Aorta (tissue), 5 donors: ENCODE results near the gene PDE1C. TPM values are rescaled to one million over a fixed set of nuclear protein-coding genes. Genes with fewer than 3 reads are reported as not detected.

Experiments
- ATAC-seq: fragments of 200-7000 bp; cut with Tn5 transposase; one replicate; pipeline ENCODE4 v1.9.1; 2022; ENCODE audit warnings: moderate library complexity; ENCODE audit not compliant: low FRiP score
- DNase-seq, 2 donors: peaks; one replicate each; pipeline ENCODE4 v3.0.0-alpha.2; 2020
- H3K27ac ChIP-seq, 2 donors: one replicate each; pipeline ENCODE4 v1.5.1; 2013; ENCODE audit warnings: low read length in 2 of 2, mild to moderate bottlenecking in 2 of 2, moderate library complexity in 2 of 2, control low read depth in 1 of 2, inconsistent platforms in 1 of 2, low read depth in 1 of 2
- H3K27me3 ChIP-seq, 2 donors: one replicate each; pipeline ENCODE4 v1.6.1; 2013; ENCODE audit warnings: control low read depth in 1 of 2, low read length in 1 of 2, mild to moderate bottlenecking in 1 of 2, moderate library complexity in 1 of 2; ENCODE audit not compliant: insufficient read depth in 2 of 2, control insufficient read depth in 1 of 2
- H3K36me3 ChIP-seq, 2 donors: one replicate each; pipeline ENCODE4 v1.6.1; 2013; ENCODE audit warnings: control low read depth in 1 of 2, low read length in 1 of 2, mild to moderate bottlenecking in 1 of 2; ENCODE audit not compliant: insufficient read depth in 2 of 2, control insufficient read depth in 1 of 2
- H3K4me1 ChIP-seq, 2 donors: one replicate each; pipeline ENCODE4 v1.6.1; 2013; ENCODE audit warnings: low read length in 2 of 2, control low read depth in 1 of 2, mild to moderate bottlenecking in 1 of 2, moderate library complexity in 1 of 2; ENCODE audit not compliant: insufficient read depth in 2 of 2, control insufficient read depth in 1 of 2
- H3K4me3 ChIP-seq, 2 donors: one replicate each; pipeline ENCODE4 v1.5.1; 2013; ENCODE audit warnings: low read length in 2 of 2, control low read depth in 1 of 2, mild to moderate bottlenecking in 1 of 2
- H3K9me3 ChIP-seq: one replicate; pipeline ENCODE4 v1.6.1; 2013; ENCODE audit warnings: mild to moderate bottlenecking, low read length; ENCODE audit not compliant: control insufficient read depth
- WGBS, 2 donors: extraction: QIAGEN DNeasy Blood & Tissue Kit; methylation state at CpG; one replicate each; pipeline ENCODE4 v1.1.7; 2013; 5-methylcytosine and 5-hydroxymethylcytosine counted together
- intact Hi-C, 2 donors: fragments of 100-400 bp; cut with DNase I; formaldehyde crosslinking; loops; one replicate each; pipeline versions ENCODE4 v1.14.2 to v1.15.0; 2022
- polyA plus RNA-seq, 2 donors: library from polyadenylated mRNA; stranded (reverse); fragments of 200-250 nt; gene quantifications; one replicate each; pipeline ENCODE4 v1.2.3, GENCODE V29; 2013
- total RNA-seq, 2 donors: library from RNA; stranded (reverse); fragmentation: NEBNext Ultra II Directional; extraction: Animal tissue kit (Norgen Biotek cat#: 25700); gene quantifications; one replicate each; pipeline ENCODE4 v1.2.1, GENCODE V29; 2021
- donor health status: healthy with polysubstance abuse.
- donor health status: Bipolar disorder and iron deficiency.
- donor health status: DM: no; HTN: no; CAD: no.
- donor health status: DM: no; HTN: no; CAD: no.
- donor health status: DM: yes; HTN: yes; CAD: no.

PDE1C gene
- total and polyA plus RNA-seq, 4 donors, result 0.84 to 7.1 (median 4.6) TPM

- Histone ChIP-seq H3K9me3 (no peaks in the 10 kb centered on the region), H3K27me3 (no peaks in the 10 kb centered on the region), H3K4me3 (no peak overlapping the region), H3K4me1 (no peaks in the 10 kb centered on the region), H3K27ac (no peak overlapping the region), H3K36me3 (no peaks in the 10 kb centered on the region)
- 63 to 68% methylated on average over 1 of the region's 1 CpG for WGBS, 2 donors
- DNase-seq, result no peak
- ATAC-seq, result no peak
- intact Hi-C loops, result no loop called here
Observed at GRCh38 chr7:31982962-31983361, 87.2 kb downstream of the PDE1C start.

GRCh38 chr7:31981874-31982390, 88.3 kb downstream of the PDE1C start:
- Histone ChIP-seq H3K4me3 (no peak overlapping the region), H3K27ac (no peak overlapping the region), H3K9me3 (no peaks in the 10 kb centered on the region), H3K36me3 (no peaks in the 10 kb centered on the region), H3K4me1 (no peaks in the 10 kb centered on the region), H3K27me3 (no peaks in the 10 kb centered on the region)
- DNase-seq (no peak), ATAC-seq (no peak)
- 63 to 69% methylated on average over 6 of the region's 6 CpGs for WGBS, 2 donors
- intact Hi-C loops, result no loop called here

DNA sequence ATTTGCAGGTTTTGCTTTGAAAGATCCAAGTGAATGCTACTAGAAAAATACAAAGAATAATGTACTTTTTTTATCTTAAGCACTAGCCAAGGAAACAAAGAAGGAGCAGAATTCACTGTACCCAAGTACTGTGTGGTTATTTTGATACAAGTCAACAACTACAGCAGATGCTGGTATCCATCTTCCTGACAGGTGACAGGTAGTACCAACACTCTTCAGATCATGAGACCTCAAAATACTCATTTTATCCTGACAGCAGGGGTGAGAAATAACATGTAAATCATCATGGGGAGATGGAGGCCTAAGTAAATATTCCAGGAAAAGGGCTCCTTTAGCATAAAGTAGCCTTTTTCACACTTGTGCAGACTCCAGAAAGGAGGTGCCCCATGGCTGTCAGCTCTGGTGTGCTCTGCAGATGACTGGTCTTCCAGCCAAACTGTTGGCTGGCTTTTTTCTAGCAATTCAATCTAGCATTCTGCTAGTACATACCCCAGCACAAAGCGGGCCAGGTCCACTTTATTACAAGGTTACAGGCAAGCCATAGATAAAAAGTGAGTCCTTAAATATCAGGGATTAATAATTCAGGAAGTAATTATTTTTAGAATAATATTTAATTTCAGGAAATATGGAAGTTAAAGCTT, 90.4 kb downstream of the PDE1C start:
- Histone ChIP-seq H3K4me1 (no peaks in the 10 kb centered on the region), H3K4me3 (no peak overlapping the region), H3K36me3 (no peaks in the 10 kb centered on the region), H3K27ac (no peak overlapping the region), H3K9me3 (no peaks in the 10 kb centered on the region), H3K27me3 (no peaks in the 10 kb centered on the region)
- intact Hi-C loops, result no loop called here
- DNase-seq, result no peak
- ATAC-seq, result no peak
- 73 to 86% methylated on average over 1 of the region's 1 CpG for WGBS, 2 donors

GRCh38 chr7:31975546-31975945, 94.7 kb downstream of the PDE1C start:
- Histone ChIP-seq H3K9me3 (no peaks in the 10 kb centered on the region), H3K27ac (no peak overlapping the region), H3K4me1 (no peaks in the 10 kb centered on the region), H3K27me3 (no peaks in the 10 kb centered on the region), H3K36me3 (no peaks in the 10 kb centered on the region), H3K4me3 (no peak overlapping the region)
- DNase-seq (no peak), ATAC-seq (no peak)
- intact Hi-C loops, result no loop called here
- 78 to 80% methylated on average over 5 of the region's 5 CpGs for WGBS, 2 donors

DNA sequence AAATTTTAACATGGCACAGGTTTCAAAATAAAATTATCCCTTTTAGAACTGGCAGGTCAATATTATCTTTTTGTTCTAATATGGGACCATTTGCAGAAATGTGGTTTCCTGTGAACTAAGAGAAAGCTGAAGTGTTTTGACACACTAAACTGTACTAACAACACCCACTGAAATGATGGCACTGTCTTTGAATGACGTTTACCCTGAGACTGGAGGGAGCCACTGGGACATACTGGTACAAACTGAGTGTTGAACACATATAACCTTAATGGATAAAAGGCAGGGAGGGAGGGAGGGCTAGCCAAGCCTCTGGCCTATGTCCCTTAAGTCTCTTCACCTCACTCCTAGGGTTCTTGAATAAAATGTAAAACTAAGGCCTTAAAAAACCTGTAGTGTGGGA, 95.9 kb downstream of the PDE1C start:
- Histone ChIP-seq H3K9me3 (no peaks in the 10 kb centered on the region), H3K27ac (no peak overlapping the region), H3K4me3 (no peak overlapping the region), H3K36me3 (no peaks in the 10 kb centered on the region), H3K4me1 (no peaks in the 10 kb centered on the region), H3K27me3 (no peaks in the 10 kb centered on the region)
- DNase-seq (no peak), ATAC-seq (no peak)
- intact Hi-C loops, result no loop called here
- 6 to 27% methylated on average over 1 of the region's 1 CpG for WGBS, 2 donors

DNA sequence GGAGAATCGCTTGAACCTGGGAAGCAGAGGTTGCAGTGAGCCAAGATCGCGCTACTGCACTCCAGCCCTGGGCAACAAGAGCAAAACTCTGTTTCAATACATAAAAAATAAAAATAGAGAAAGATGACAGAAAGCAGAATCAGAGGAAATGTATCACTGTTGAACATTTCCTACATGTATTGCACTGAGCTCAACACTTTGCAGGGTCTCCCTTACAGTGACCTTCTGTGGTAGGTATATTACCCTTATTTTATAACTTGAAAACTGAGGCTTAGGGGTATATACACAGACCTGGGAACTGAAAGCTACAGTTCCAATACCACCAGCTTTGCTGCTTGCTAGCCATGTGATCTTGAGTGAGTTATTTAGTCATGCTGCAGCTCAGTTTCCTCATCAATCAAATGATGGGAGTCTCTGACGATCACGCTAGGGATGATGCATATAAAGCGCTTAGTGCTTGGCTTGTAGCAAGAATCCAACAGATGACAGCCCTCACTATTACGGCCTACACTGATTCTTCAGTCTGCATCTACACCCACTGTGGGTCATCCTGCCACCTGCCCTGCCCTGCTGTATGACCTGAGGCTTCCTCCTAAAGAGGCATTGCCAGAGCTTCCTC, 99.0 kb downstream of the PDE1C start:
- no peaks in the 10 kb centered on the region for H3K36me3 ChIP-seq
- WGBS, 2 donors, result 77 to 85% methylated on average over 7 of the region's 7 CpGs
- H3K27ac ChIP-seq, result no peak overlapping the region
- no peaks in the 10 kb centered on the region for H3K27me3 ChIP-seq
- intact Hi-C loops, result no loop called here
- H3K4me1 ChIP-seq, result no peaks in the 10 kb centered on the region
- ATAC-seq (peak; percentile 48), DNase-seq (no peak)
- no peaks in the 10 kb centered on the region for H3K9me3 ChIP-seq
- no peak overlapping the region for H3K4me3 ChIP-seq

DNA sequence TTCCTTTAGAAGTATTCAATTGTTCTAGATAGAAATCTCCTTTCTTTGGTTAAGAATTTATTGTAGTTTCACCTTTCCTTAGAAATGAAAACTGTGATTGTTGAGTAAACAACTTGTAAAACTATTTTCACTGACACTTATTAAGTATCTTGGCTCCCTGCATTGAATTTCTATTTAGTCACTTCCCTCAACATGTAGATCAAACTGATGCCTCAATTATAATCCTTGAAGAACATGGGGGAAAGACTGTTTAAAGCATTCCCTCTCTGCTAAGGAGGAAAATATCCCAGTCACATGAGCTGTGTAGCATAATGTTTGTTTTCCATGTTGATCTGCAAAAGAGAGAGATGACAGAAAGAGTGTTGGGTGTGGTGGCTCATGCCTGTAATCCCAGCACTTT, 99.7 kb downstream of the PDE1C start:
- Histone ChIP-seq H3K4me3 (no peak overlapping the region), H3K27ac (no peak overlapping the region), H3K27me3 (no peaks in the 10 kb centered on the region), H3K36me3 (no peaks in the 10 kb centered on the region), H3K4me1 (no peaks in the 10 kb centered on the region), H3K9me3 (no peaks in the 10 kb centered on the region)
- intact Hi-C loops, result no loop called here
- no peak for ATAC-seq
- no peak for DNase-seq

- Histone ChIP-seq H3K4me1 (no peaks in the 10 kb centered on the region), H3K4me3 (no peak overlapping the region), H3K27me3 (no peaks in the 10 kb centered on the region), H3K9me3 (no peaks in the 10 kb centered on the region), H3K27ac (no peak overlapping the region), H3K36me3 (no peaks in the 10 kb centered on the region)
- no peak for DNase-seq
- no peak for ATAC-seq
- intact Hi-C loops, result no loop called here
- 91% methylated on average over 8 of the region's 8 CpGs for WGBS, 2 donors
Observed at GRCh38 chr7:31963569-31964175, 106.5 kb downstream of the PDE1C start.

DNA sequence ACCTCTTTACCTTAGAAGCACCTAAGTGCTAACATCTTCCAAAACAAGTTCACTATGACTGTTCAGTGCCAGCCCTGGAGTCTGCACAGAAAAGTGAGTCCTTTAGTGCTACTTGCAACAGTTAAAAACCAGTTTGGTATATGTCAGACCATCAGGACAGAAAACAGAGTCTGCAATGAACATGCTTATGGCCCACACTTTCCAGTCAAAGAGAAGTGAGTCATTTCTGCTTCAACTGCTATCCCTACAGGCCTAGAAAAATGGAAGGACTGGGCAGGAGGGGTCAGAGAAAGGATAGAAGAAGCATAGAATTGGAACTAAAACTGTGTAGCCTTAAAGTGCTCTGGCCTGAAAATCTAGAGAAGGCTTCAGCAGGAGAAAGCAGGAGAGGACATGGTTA, 108.0 kb downstream of the PDE1C start:
- no peak overlapping the region for H3K27ac ChIP-seq
- ATAC-seq (no peak), DNase-seq (no peak)
- H3K36me3 ChIP-seq, result no peaks in the 10 kb centered on the region
- no peaks in the 10 kb centered on the region for H3K4me1 ChIP-seq
- no peaks in the 10 kb centered on the region for H3K9me3 ChIP-seq
- no peak overlapping the region for H3K4me3 ChIP-seq
- H3K27me3 ChIP-seq, result no peaks in the 10 kb centered on the region
- intact Hi-C loops, result no loop called here
